ENCODE measurements around the gene ABCD2.
"Not testable (repeated sequence)": the region's sequence is repeated elsewhere in the genome, so short reads cannot be mapped to it uniquely, and the experiment has no call there.

ABCD2 gene

DNA sequence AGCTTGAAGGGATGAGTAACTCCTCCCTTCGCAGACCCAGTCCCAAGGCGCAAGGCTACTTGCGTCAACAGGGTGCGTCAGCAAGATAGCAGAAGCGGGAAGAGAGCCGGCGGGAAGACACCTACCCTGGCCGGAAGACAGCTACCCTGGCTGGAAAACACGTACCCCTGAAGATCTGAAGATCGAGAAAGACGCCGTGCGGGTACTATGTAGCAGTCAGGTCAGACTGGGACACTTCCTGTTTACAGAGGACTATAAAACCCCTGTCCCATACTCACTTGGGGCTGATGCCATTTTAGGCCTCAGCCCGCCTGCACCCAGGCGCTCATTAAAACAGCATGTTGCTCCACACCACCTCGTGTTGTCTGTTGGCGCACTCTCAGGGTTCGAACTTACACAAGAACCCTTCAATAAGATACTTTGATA lies 80.9 kb downstream of the ABCD2 start:
- no peak for DNase-seq (ENCODE audit: low read depth in 2 of 2)

- no peak for DNase-seq (ENCODE audit: low read depth in 2 of 2)
These were observed 85.7 kb downstream of the ABCD2 start for GRCh38 chr12:39533951-39534350.

- no peak for DNase-seq (ENCODE audit: low read depth in 2 of 2)
These were observed 87.2 kb downstream of the ABCD2 start for GRCh38 chr12:39532448-39532847.

DNA sequence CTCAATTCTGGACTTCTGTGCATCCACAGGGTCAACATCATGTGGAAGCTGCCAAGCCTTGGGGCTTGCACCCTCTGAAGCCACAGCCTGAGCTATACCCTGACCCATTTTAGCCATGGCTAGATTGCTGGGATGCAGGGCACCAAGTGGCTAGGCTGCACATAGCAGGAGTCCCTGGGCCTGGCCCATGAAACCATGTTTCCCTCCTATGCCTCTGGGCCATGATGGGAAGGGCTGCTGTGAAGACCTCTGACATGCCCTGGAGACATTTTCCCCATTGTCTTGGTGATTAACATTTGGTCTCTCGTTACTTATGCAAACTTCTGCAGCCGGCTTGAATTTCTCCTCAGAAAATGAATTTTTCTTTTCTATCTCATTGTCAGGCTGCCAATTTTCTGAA lies 92.6 kb downstream of the ABCD2 start:
- DNase-seq (ENCODE audit: low read depth in 2 of 2): no peak

DNA sequence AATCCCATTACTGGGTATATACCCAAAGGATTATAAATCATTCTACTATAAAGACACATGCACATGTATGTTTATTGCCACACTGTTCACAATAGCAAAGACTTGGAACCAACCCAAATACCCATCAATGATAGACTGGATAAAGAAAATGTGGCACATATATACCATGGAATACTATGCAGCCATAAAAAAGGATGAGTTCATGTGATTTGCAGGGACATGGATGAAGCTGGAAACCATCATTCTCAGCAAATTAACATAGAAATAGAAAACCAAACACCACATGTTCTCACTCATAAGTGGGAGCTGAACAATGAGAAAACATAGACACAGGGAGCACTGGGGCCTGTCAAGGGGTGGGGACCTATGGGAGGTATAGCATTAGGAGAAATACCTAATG lies 97.4 kb downstream of the ABCD2 start:
- DNase-seq (ENCODE audit: low read depth in 2 of 2): not testable (repeated sequence)

- DNase-seq (ENCODE audit: low read depth in 2 of 2): no peak
These were observed 109.6 kb downstream of the ABCD2 start for GRCh38 chr12:39510001-39510400.

GRCh38 chr12:39505554-39505953 lies 114.0 kb downstream of the ABCD2 start:
- DNase-seq (ENCODE audit: low read depth in 2 of 2): no peak

DNA sequence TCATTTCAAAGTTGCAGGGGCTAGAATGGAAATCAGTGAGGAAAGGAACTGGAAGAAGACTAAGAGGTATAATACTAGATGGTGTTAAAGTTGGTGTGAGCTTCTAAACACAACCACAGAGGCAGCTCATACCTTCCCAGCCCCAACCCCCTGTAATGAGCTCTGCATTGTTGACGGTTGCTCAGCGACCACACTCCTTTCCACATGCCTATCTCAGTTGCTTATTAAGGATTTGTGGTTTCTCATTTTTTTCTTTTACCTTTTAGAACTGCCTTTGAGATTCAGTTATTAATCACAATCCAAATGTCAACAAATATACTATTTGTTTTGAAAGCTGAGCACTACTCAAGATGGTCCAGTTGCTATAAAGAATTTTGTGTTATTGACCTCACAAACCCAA lies 114.6 kb downstream of the ABCD2 start:
- DNase-seq (ENCODE audit: low read depth in 2 of 2): no peak

- no peak for DNase-seq (ENCODE audit: low read depth in 2 of 2)
These were observed 116.2 kb downstream of the ABCD2 start for GRCh38 chr12:39503439-39503838.

- DNase-seq (ENCODE audit: low read depth in 2 of 2): no peak
These were observed 116.9 kb downstream of the ABCD2 start for GRCh38 chr12:39502726-39503125.
